Activated naive CD4-positive, alpha-beta T cell treated with anti-CD3 and anti-CD28 coated beads, Interleukin-2, amount 50 U/mL, for 72 hours (primary cell): Measurements from ENCODE around the gene SNAI3. TPM values are rescaled to one million over a fixed set of nuclear protein-coding genes. Genes with fewer than 3 reads are reported as not detected.
A peak's percentile ranks its signal among the peaks of the same experiment; 100 is the strongest.

Experiments used
- ATAC-seq, 2 donors: fragments of 150-1000 bp; cut with Tn5 transposase; 2 replicates each; pipeline ENCODE4 v1.10.0; 2021; ENCODE audit warnings: mild to moderate bottlenecking in 2 of 2, moderate library complexity in 2 of 2
- DNase-seq, 2 donors: peaks; one replicate each; pipeline ENCODE4 v3.0.0; 2021 to 2022; ENCODE audit warnings: low spot score in 2 of 2
- H3K27ac Mint-ChIP-seq, 2 donors: one replicate each; pipeline ENCODE4 v1.8.0; 2022; ENCODE audit warnings: mild to moderate bottlenecking in 2 of 2, mixed read lengths in 2 of 2
- H3K36me3 Mint-ChIP-seq, 2 donors: one replicate each; pipeline ENCODE4 v1.8.0; 2022; ENCODE audit warnings: mixed read lengths in 2 of 2
- H3K9me3 Mint-ChIP-seq, 2 donors: one replicate each; pipeline ENCODE4 v1.8.0; 2022; ENCODE audit warnings: mixed read lengths in 2 of 2
- total RNA-seq, 2 donors: library from RNA; stranded (reverse); gene quantifications; one replicate each; pipeline ENCODE4 v1.2.3, GENCODE V29; 2022

Gene SNAI3
- 1 to 10 TPM; 5.4 to 6.4 TPM for total RNA-seq

- no peaks in the 10 kb centered on the region for H3K9me3 Mint-ChIP-seq
- peak; percentile 90 to 96 for DNase-seq
- ATAC-seq = peak; percentile 85 to 90
- no peak within 1 kb of the TSS for H3K27ac Mint-ChIP-seq
- no peaks in the 10 kb centered on the region for H3K36me3 Mint-ChIP-seq
Measured at GRCh38 chr16:88686439-88687253, at the start of gene SNAI3. Gene SNAI3 (minus strand): TSS chr16:88686507. CDS start chr16:88686406, 101 bp downstream.

GRCh38 chr16:88736088-88736487, 49.8 kb upstream of the SNAI3 start:
- H3K9me3 Mint-ChIP-seq = no peaks in the 10 kb centered on the region
- no peak overlapping the region for H3K27ac Mint-ChIP-seq
- DNase-seq (no peak), ATAC-seq (no peak)
- peaks cover 0 to 3% of the 10 kb centered on the region in 2 donors for H3K36me3 Mint-ChIP-seq

DNA sequence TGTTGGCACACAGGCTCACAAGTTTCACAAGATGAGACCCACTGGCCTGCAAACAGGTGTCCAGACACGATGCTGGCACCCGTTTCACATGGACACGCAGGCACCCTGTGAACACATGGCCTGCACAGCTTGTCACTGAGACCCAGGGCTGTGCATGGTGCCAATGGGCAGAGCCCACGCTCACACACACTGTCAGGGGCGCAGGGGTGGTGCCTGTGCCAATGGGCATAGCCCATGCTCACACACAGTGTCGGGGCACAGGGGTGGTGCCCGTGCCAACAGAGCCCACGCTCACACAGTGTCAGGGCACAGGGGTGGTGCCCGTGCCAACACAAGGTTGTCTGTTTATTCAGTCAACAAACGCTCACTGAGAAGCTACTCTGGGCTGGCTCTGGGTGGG, 49.3 kb upstream of the SNAI3 start:
- Mint-ChIP-seq H3K9me3 (no peaks in the 10 kb centered on the region), H3K36me3 (peaks cover 0 to 4% of the 10 kb centered on the region in 2 donors), H3K27ac (no peak overlapping the region)
- DNase-seq (no peak), ATAC-seq (no peak)

DNA sequence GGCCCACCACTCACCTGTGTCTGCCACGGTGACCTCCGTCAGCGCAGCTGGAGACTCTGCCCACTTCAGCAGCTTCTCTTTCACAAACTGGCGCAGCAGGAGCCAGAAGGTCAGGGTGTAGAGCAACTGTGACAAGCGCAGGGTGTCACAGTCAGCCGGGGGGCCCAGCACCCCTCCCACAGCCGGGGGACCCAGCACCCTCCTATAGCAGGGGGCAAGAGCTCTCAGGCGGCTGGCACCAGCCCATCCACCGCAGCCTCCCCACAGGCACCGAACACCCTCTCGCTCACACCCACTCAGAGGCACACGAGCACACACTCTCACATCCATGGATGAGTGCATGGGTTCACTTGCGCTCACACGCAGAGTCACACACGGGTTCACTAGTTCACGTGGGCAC, 48.8 kb upstream of the SNAI3 start:
- no peak for ATAC-seq
- no peaks in the 10 kb centered on the region for H3K9me3 Mint-ChIP-seq
- peaks cover 0 to 4% of the 10 kb centered on the region in 2 donors for H3K36me3 Mint-ChIP-seq
- no peak for DNase-seq
- H3K27ac Mint-ChIP-seq = no peak overlapping the region

- no peaks in the 10 kb centered on the region for H3K9me3 Mint-ChIP-seq
- H3K27ac Mint-ChIP-seq = no peak overlapping the region
- peaks cover 0 to 4% of the 10 kb centered on the region in 2 donors for H3K36me3 Mint-ChIP-seq
- DNase-seq = no peak
- no peak for ATAC-seq
Measured at GRCh38 chr16:88734361-88734728, 48.0 kb upstream of the SNAI3 start.

- no peak for ATAC-seq
- Mint-ChIP-seq H3K36me3 (peaks cover 0 to 4% of the 10 kb centered on the region in 2 donors), H3K9me3 (no peaks in the 10 kb centered on the region), H3K27ac (no peak overlapping the region)
- DNase-seq = no peak
Measured at GRCh38 chr16:88733630-88734360, 47.5 kb upstream of the SNAI3 start.

- ATAC-seq = no peak
- H3K27ac Mint-ChIP-seq = no peak overlapping the region
- no peak for DNase-seq
- H3K9me3 Mint-ChIP-seq = no peaks in the 10 kb centered on the region
- peaks cover 0 to 4% of the 10 kb centered on the region in 2 donors for H3K36me3 Mint-ChIP-seq
Measured at GRCh38 chr16:88732961-88733294, 46.6 kb upstream of the SNAI3 start.

- Mint-ChIP-seq H3K27ac (no peak overlapping the region), H3K9me3 (no peaks in the 10 kb centered on the region), H3K36me3 (peaks cover 0 to 4% of the 10 kb centered on the region in 2 donors)
- ATAC-seq = no peak
- no peak for DNase-seq
Measured at GRCh38 chr16:88732172-88732960, 46.1 kb upstream of the SNAI3 start.

- ATAC-seq (no peak), DNase-seq (no peak)
- Mint-ChIP-seq H3K9me3 (no peaks in the 10 kb centered on the region), H3K27ac (no peak overlapping the region), H3K36me3 (peaks cover 0 to 4% of the 10 kb centered on the region in 2 donors)
Measured at GRCh38 chr16:88731699-88732098, 45.4 kb upstream of the SNAI3 start.

- peaks cover 0 to 4% of the 10 kb centered on the region in 2 donors for H3K36me3 Mint-ChIP-seq
Measured at GRCh38 chr16:88730632-88731607, 44.6 kb upstream of the SNAI3 start.

DNA sequence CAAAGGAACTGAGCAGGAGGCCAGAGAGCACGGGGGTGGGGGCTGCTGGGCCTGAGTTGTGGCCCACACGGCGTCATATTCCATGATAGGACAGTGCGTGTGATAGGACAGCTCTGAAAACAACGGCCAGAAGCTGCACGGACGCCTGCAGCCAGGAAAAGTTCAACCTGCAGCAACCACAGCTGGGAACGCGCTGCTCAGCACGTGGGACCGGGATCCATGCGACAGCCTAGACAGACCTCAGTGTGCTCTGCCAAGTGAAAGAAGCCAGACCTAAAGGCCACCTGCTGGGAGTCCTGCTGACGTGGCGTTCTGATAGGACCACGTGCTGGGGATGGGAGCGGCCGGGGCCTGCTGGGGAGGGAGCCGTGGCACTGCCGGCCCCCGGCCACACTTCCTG, 41.6 kb upstream of the SNAI3 start:
- Mint-ChIP-seq H3K9me3 (no peaks in the 10 kb centered on the region), H3K27ac (peak overlapping the region in 1 of 2 donors; percentile 22), H3K36me3 (peaks cover 0 to 4% of the 10 kb centered on the region in 2 donors)
- ATAC-seq = no peak
- no peak for DNase-seq

More at GRCh38 chr16:88730632-88731607, 44.6 kb upstream of the SNAI3 start:
- Mint-ChIP-seq H3K27ac (peak overlapping the region in 1 of 2 donors; percentile 57), H3K9me3 (no peaks in the 10 kb centered on the region)
- DNase-seq = no peak
- no peak for ATAC-seq

DNA sequence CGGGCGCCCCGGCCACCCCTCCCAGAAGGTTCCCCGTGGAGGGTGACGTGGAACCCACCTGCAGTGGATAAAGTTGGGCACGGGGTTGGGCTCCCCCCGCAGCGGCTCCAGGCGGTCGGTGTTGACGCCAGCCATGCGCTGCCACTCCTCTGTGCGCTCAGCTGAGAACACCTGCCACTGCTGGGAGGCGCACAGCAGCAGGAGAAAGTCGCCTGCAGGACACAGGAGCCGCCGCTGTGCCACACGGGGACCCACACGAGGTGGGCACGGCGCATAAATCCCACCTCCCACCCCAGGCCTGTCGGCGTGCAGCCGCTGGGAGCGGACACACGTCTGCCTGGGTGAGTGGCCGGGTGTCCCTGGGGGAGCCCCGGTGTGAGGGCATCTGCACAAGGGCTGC, 40.7 kb upstream of the SNAI3 start:
- no peak overlapping the region for H3K27ac Mint-ChIP-seq

DNA sequence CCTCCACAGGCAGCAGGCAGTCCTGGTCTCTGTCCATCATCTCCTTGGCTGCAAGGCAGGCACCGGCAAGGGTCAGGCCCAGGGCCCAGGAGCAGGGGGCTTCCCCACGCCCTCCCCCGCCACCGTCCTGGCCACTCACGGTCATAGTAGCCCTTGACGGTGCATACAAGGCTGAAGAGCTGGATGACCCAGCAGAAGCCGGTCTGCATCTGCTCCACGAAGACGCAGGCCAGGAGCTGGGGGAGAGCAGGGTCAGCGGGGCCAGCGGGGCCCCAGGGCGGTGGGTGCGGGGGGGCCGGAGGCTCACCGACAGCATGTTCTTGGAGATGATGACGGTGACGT, 40.1 kb upstream of the SNAI3 start:
- ATAC-seq (no peak), DNase-seq (no peak)
- H3K9me3 Mint-ChIP-seq = no peaks in the 10 kb centered on the region
- peaks cover 0 to 4% of the 10 kb centered on the region in 2 donors for H3K36me3 Mint-ChIP-seq
- no peak overlapping the region for H3K27ac Mint-ChIP-seq

More for the DNA sequence above, 40.7 kb upstream of the SNAI3 start:
- no peaks in the 10 kb centered on the region for H3K9me3 Mint-ChIP-seq
- H3K36me3 Mint-ChIP-seq = peaks cover 0 to 4% of the 10 kb centered on the region in 2 donors
- DNase-seq = no peak
- ATAC-seq = no peak

GRCh38 chr16:88725609-88726407, 39.5 kb upstream of the SNAI3 start:
- H3K9me3 Mint-ChIP-seq = no peaks in the 10 kb centered on the region
- H3K36me3 Mint-ChIP-seq = no peaks in the 10 kb centered on the region
- peak in 1 of 2 donors; percentile 8 for ATAC-seq
- H3K27ac Mint-ChIP-seq = no peak overlapping the region
- DNase-seq = no peak

GRCh38 chr16:88724855-88725555, 38.7 kb upstream of the SNAI3 start:
- H3K27ac Mint-ChIP-seq = peak overlapping the region in 1 of 2 donors; percentile 15
- no peak for DNase-seq
- ATAC-seq = peak in 1 of 2 donors; percentile 21
- H3K36me3 Mint-ChIP-seq = no peaks in the 10 kb centered on the region
- no peaks in the 10 kb centered on the region for H3K9me3 Mint-ChIP-seq
